CD4-positive, alpha-beta memory T cell (primary cell): ENCODE data around the gene RASSF1. TPM values are rescaled to one million over a fixed set of nuclear protein-coding genes. Genes with fewer than 3 reads are reported as not detected.
A peak's percentile ranks its signal among the peaks of the same experiment; 100 is the strongest.

Experiments used
- CTCF ChIA-PET: fragments of 350-600 bp; sonication (Branson Sonifier 250); formaldehyde crosslinking; loops from one replicate; lab custom pipeline; 2021; ENCODE audit warnings: inconsistent platforms; ENCODE audit not compliant: partially characterized antibody; lab: Charles Lee
- POLR2A ChIA-PET: fragments of 350-600 bp; sonication (Branson Sonifier 250); formaldehyde crosslinking; loops from one replicate; lab custom pipeline; 2021; ENCODE audit not compliant: partially characterized antibody; lab: Charles Lee
- DNase-seq, 5 donors: peaks; one replicate each; pipeline versions ENCODE4 v3.0.0 to v3.0.0-alpha.2; 2020 to 2022; ENCODE audit warnings: mixed read lengths in 1 of 5
- H3K27ac ChIP-seq: one replicate; pipeline ENCODE4 v1.7.0; 2013; ENCODE audit warnings: low read depth, low read length
- H3K27me3 ChIP-seq: 2 replicates; pipeline ENCODE4 v1.7.0; 2013; ENCODE audit warnings: mild to moderate bottlenecking, low read length, moderate library complexity; ENCODE audit not compliant: insufficient read depth
- H3K36me3 ChIP-seq: 2 replicates; pipeline ENCODE4 v1.7.0; 2013; ENCODE audit warnings: mild to moderate bottlenecking, low read length, moderate library complexity; ENCODE audit not compliant: insufficient read depth
- H3K4me1 ChIP-seq: 2 replicates; pipeline ENCODE4 v1.7.0; 2013; ENCODE audit warnings: mild to moderate bottlenecking, low read length, moderate library complexity; ENCODE audit not compliant: insufficient read depth
- H3K4me3 ChIP-seq, 2 donors: one replicate each; pipeline ENCODE4 v1.7.0; 2013; ENCODE audit warnings: low read length in 2 of 2, mild to moderate bottlenecking in 1 of 2
- H3K9me3 ChIP-seq, 2 donors: one replicate each; pipeline ENCODE4 v1.7.0; 2013; ENCODE audit warnings: low read length in 2 of 2, control low read depth in 1 of 2; ENCODE audit not compliant: control insufficient read depth in 1 of 2
- H3K27ac Mint-ChIP-seq, 7 donors: one replicate each; pipeline ENCODE4 v1.8.0; 2020 to 2021; ENCODE audit warnings: mixed read lengths in 7 of 7, mild to moderate bottlenecking in 6 of 7, inconsistent platforms in 3 of 7, moderate library complexity in 3 of 7
- H3K27me3 Mint-ChIP-seq, 2 donors: one replicate each; pipeline ENCODE4 v1.8.0; 2020 to 2021; ENCODE audit warnings: mixed read lengths in 2 of 2
- H3K36me3 Mint-ChIP-seq, 2 donors: one replicate each; pipeline ENCODE4 v1.8.0; 2020 to 2021; ENCODE audit warnings: mixed read lengths in 2 of 2, inconsistent platforms in 1 of 2, mild to moderate bottlenecking in 1 of 2
- H3K4me1 Mint-ChIP-seq, 4 donors: one replicate each; pipeline ENCODE4 v1.8.0; 2020 to 2021; ENCODE audit warnings: mixed read lengths in 4 of 4, mild to moderate bottlenecking in 1 of 4
- H3K4me3 Mint-ChIP-seq, 8 donors: one replicate each; pipeline ENCODE4 v1.8.0; 2020 to 2021; ENCODE audit warnings: mixed read lengths in 8 of 8, mild to moderate bottlenecking in 7 of 8, moderate library complexity in 6 of 8, inconsistent platforms in 3 of 8
- H3K9me3 Mint-ChIP-seq, 8 donors: one replicate each; pipeline ENCODE4 v1.8.0; 2020 to 2021; ENCODE audit warnings: mixed read lengths in 8 of 8, mild to moderate bottlenecking in 5 of 8, inconsistent platforms in 3 of 8, moderate library complexity in 1 of 8
- intact Hi-C: fragments of 100-400 bp; cut with micrococcal nuclease; formaldehyde crosslinking; loops from one replicate; pipeline ENCODE4 v1.15.1; 2023
- polyA plus RNA-seq, 2 donors: library from polyadenylated mRNA; unstranded; fragments of 300-500 nt; fragmentation: Illumina TruSeq; gene quantifications; one replicate each; pipeline ENCODE4 v1.2.3, GENCODE V29; 2021
- total RNA-seq, 2 experiments: library from RNA; stranded (reverse); gene quantifications; one replicate each; pipeline ENCODE4 v1.2.3, GENCODE V29; 2021

RASSF1 gene
- total and polyA plus RNA-seq, 4 experiments from 2014 or later, result 37.5 to 86.9 (median 72.1) TPM

DNA sequence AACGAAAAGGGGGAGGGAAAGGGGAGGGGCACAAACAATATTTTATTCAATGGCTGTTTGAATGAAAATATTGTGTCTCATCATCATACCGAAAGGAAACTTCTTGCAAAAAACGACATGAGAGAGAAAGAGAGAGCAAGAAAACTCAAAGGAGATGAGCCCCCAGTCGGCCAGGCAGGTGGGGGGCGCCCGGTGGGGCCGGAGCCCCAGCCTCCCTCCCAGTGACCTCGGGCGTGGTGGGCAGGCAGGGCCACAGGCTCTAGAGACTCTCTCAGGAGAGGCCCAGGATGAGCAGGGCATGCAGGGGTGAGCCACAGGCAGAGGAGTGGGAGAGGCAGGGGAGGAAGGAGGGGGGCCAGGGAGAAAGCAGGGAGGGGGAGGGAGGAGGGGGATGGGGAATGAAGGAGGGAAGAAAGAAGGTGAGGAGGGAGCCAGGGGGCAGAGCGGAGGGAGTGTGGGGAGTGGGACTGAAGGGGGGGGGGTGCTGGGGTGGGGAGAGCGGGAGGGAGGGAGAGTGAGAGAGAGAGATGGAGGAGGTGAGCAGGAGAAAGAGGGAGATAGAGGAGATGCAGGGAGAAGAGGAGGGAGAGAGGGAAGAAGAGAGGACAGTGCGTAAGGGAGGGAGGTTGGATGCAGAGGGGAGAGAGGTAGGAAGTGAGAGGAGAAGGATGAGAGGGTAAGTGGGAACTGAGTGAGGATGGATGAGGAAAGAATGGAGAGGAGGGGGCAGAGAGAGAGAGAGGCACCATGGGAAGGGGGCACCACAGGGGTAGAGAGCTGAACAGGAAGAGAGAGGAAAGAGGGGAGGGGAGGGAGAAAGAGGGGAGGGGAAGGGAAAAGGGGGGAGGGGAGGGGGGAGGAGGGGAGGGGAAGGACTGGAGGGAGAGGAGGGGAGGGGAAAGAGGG lies 32.8 kb upstream of the RASSF1 start:
- H3K9me3 Mint-ChIP-seq, result no peaks in the 10 kb centered on the region
- Histone ChIP-seq H3K4me3 (no peak overlapping the region), H3K27ac (no peak overlapping the region), H3K36me3 (no peaks in the 10 kb centered on the region), H3K4me1 (no peaks in the 10 kb centered on the region), H3K27me3 (no peaks in the 10 kb centered on the region), H3K9me3 (no peaks in the 10 kb centered on the region)
- no peaks in the 10 kb centered on the region for H3K27me3 Mint-ChIP-seq
- intact Hi-C loops, result no loop called here
- no peak overlapping the region for H3K4me3 Mint-ChIP-seq
- CTCF ChIA-PET, result no interaction called here
- no peak for DNase-seq
- H3K36me3 Mint-ChIP-seq, result no peaks in the 10 kb centered on the region
- H3K4me1 Mint-ChIP-seq, result peaks cover 0 to 9% (median 3%) of the 10 kb centered on the region in 4 donors
- POLR2A ChIA-PET, result no interaction called here
- H3K27ac Mint-ChIP-seq, result peak overlapping the region in 1 of 7 donors; percentile 6

- H3K36me3 ChIP-seq, result no peaks in the 10 kb centered on the region
- no peak overlapping the region for H3K4me3 Mint-ChIP-seq
- no peak overlapping the region for H3K27ac Mint-ChIP-seq
- DNase-seq, result no peak
- H3K27me3 Mint-ChIP-seq, result no peaks in the 10 kb centered on the region
- H3K27ac ChIP-seq, result no peak overlapping the region
- H3K4me1 ChIP-seq, result peaks cover 2% of the 10 kb centered on the region
- H3K27me3 ChIP-seq, result no peaks in the 10 kb centered on the region
- H3K9me3 ChIP-seq, result no peaks in the 10 kb centered on the region
- H3K36me3 Mint-ChIP-seq, result no peaks in the 10 kb centered on the region
- intact Hi-C loops, result no loop called here
- no peaks in the 10 kb centered on the region for H3K9me3 Mint-ChIP-seq
- no peak overlapping the region for H3K4me3 ChIP-seq
- CTCF ChIA-PET, result no interaction called here
- POLR2A ChIA-PET, result no interaction called here
- peaks cover 2 to 16% (median 4%) of the 10 kb centered on the region in 4 donors for H3K4me1 Mint-ChIP-seq
Observed at GRCh38 chr3:50372349-50372748, 31.7 kb upstream of the RASSF1 start.

DNA sequence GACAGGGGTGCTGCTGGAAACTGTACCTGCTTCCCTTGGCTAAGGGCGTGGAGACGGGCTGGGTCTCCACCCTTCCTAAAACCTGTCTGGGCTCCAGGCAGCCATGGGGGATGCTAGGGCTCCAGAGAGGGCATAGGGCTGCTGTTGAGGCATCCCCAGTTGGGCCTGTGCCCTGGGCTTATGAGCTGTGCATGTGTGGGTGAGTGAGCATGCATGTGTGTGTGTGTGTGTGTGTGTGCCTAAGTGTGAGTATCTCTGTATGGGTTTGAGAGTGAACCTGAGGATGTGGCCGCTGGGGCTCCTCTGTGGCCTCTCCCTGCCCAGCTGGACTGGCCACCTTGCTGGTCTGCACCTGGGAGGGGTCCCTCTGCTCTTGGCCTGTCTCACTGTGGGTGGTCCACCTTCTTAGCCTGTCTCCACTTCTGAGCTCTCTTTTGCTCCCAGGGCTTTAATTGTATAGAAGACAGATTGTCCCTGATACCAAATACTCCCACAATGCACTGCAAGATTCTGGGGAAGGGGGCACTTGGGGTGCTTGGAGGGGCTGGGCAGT lies 30.6 kb upstream of the RASSF1 start:
- ChIA-PET CTCF (interaction anchor here (0.6 kb wide), 1 partner anchor 174 kb away, joined by 3 read pairs; no protein-coding TSS in a partner anchor), POLR2A (interaction anchor here (0.5 to 1.0 kb wide), 2 partner anchors 34 to 135 kb away, joined by 3 read pairs; no protein-coding TSS in a partner anchor)
- Histone ChIP-seq H3K4me1 (peaks cover 13% of the 10 kb centered on the region), H3K9me3 (no peaks in the 10 kb centered on the region), H3K27me3 (no peaks in the 10 kb centered on the region), H3K4me3 (no peak overlapping the region), H3K36me3 (no peaks in the 10 kb centered on the region), H3K27ac (no peak overlapping the region)
- Mint-ChIP-seq H3K4me3 (no peak overlapping the region), H3K27ac (peak overlapping the region in 2 of 7 donors; percentile 58 to 77), H3K27me3 (no peaks in the 10 kb centered on the region), H3K9me3 (no peaks in the 10 kb centered on the region), H3K4me1 (peaks cover 3 to 22% (median 11%) of the 10 kb centered on the region in 4 donors), H3K36me3 (no peaks in the 10 kb centered on the region)
- no peak for DNase-seq
- intact Hi-C loops, result no loop called here

DNA sequence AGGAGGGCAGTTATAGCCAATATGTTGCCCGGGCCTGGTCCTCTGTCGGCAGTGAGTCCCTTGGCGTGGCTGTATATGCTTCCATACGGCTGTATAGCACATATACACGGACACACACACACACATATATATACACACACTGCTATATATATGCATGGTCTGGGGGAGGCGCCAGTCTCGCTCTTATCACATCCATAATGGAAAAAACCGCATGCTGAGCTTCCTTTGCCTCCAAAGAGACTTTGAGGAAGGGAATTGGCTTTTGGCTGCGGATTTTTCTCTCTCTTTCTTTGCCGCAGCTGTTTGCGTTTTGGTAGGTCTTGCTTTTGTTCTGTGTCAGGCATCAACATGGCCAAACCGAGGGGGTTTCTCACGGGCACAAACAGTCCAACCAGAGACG lies 30.0 kb upstream of the RASSF1 start:
- Mint-ChIP-seq H3K4me3 (no peak overlapping the region), H3K36me3 (no peaks in the 10 kb centered on the region), H3K9me3 (no peaks in the 10 kb centered on the region), H3K4me1 (peaks cover 7 to 28% (median 16%) of the 10 kb centered on the region in 4 donors), H3K27me3 (no peaks in the 10 kb centered on the region), H3K27ac (peak overlapping the region in 1 of 7 donors; percentile 77)
- H3K27ac ChIP-seq, result no peak overlapping the region
- intact Hi-C loops, result no loop called here
- H3K27me3 ChIP-seq, result no peaks in the 10 kb centered on the region
- H3K36me3 ChIP-seq, result no peaks in the 10 kb centered on the region
- H3K4me1 ChIP-seq, result peaks cover 20% of the 10 kb centered on the region
- CTCF ChIA-PET, result interaction anchor here (0.6 kb wide), 1 partner anchor 175 kb away, joined by 3 read pairs; no protein-coding TSS in a partner anchor
- no peak for DNase-seq
- POLR2A ChIA-PET, result interaction anchor here (0.5 kb wide), 1 partner anchor 136 kb away, joined by 3 read pairs; no protein-coding TSS in a partner anchor
- H3K4me3 ChIP-seq, result no peak overlapping the region
- no peaks in the 10 kb centered on the region for H3K9me3 ChIP-seq

DNA sequence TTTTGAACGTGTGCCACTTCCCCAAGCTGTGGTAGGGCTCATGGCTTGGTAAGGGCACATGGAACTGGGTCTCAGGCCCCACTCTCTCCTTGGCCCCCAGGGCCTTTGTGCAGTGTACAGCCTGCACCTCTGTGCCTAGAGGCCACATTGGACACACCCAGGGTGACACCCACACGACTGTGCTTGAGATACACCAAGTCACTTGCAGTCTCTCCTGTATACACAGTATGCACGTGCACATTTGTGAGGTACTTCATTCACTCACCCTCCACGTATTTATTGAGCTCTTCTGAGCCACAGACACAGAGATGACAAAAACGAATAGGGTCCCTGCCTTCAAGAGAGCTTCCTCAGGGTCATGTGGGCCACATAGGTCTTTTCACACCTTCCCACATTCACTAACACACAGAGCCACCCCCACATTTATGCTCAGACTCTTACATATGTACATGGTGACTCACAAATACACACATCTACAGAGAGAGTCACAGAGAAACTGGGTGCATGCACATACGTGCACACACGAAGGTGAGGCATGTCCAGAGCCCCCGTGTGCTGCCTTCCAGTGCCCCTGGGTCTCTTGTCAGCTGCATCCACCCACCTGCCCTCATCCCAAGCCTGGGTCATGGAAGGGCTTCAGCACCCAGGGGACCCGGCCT lies 28.5 kb upstream of the RASSF1 start:
- no peak overlapping the region for H3K27ac ChIP-seq
- intact Hi-C loops, result loop anchor here (5.0 kb wide), 2 partner anchors 198 to 243 kb away; partner anchors contain the start of genes C3orf18, CISH and HEMK1
- no peaks in the 10 kb centered on the region for H3K27me3 ChIP-seq
- H3K4me1 ChIP-seq, result peaks cover 27% of the 10 kb centered on the region
- ChIA-PET CTCF (no interaction called here), POLR2A (no interaction called here)
- no peak for DNase-seq
- Mint-ChIP-seq H3K9me3 (no peaks in the 10 kb centered on the region), H3K36me3 (no peaks in the 10 kb centered on the region), H3K27ac (peak overlapping the region in 3 of 7 donors; percentile 15 to 57 (median 43)), H3K4me3 (peak overlapping the region in 1 of 8 donors; percentile 39), H3K27me3 (peaks cover 0 to 1% of the 10 kb centered on the region in 2 donors), H3K4me1 (peaks cover 7 to 35% (median 18%) of the 10 kb centered on the region in 4 donors)
- H3K9me3 ChIP-seq, result no peaks in the 10 kb centered on the region
- H3K4me3 ChIP-seq, result no peak overlapping the region
- no peaks in the 10 kb centered on the region for H3K36me3 ChIP-seq

DNA sequence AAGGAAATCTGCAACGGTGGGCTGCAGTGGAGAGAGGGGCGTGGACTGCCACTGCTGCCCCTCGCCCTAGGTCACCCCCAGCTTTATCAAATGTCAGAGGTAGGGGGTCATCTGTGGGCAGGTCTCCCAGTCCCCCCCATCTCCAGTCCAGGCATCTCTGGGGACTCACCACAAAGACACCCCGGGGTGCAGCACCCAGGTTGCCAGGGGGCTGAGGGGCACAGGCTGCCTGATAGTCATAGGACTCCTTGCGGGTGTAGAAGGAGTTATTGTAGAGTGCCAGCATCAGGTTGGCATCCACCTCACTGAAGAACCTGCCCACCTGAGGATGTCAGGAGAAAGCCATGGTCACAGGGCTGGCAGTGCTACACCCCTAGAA lies 25.2 kb upstream of the RASSF1 start:
- intact Hi-C loops, result loop anchor here (2.0 to 5.0 kb wide), 4 partner anchors 15 to 246 kb away; partner anchors contain the start of genes C3orf18, CISH, CYB561D2 and HEMK1
- DNase-seq, result no peak
- Mint-ChIP-seq H3K27ac (peak overlapping the region; percentile 91 to 97 (median 95)), H3K27me3 (peaks cover 0 to 1% of the 10 kb centered on the region in 2 donors), H3K9me3 (no peaks in the 10 kb centered on the region), H3K4me1 (peaks cover 4 to 35% (median 18%) of the 10 kb centered on the region in 4 donors), H3K36me3 (no peaks in the 10 kb centered on the region), H3K4me3 (peak overlapping the region; percentile 86 to 94 (median 90))
- no peaks in the 10 kb centered on the region for H3K36me3 ChIP-seq
- ChIA-PET CTCF (interaction anchor here (0.9 to 1.8 kb wide), 6 partner anchors 16 to 182 kb away, joined by 3 to 13 read pairs (median 4); partner anchors contain the start of genes CYB561D2, NPRL2 and ZMYND10), POLR2A (interaction anchor here (0.8 to 11.5 kb wide), 15 partner anchors 9 to 251 kb away, joined by 3 to 153 read pairs (median 5); partner anchors contain the start of genes C3orf18, CISH, CYB561D2 and HEMK1)
- H3K27me3 ChIP-seq, result no peaks in the 10 kb centered on the region
- peak overlapping the region; percentile 73 to 100 for H3K4me3 ChIP-seq
- H3K4me1 ChIP-seq, result peaks cover 30% of the 10 kb centered on the region
- no peaks in the 10 kb centered on the region for H3K9me3 ChIP-seq
- peak overlapping the region; percentile 87 for H3K27ac ChIP-seq
